ENCODE measurements around the gene CDKN2D.

DNA sequence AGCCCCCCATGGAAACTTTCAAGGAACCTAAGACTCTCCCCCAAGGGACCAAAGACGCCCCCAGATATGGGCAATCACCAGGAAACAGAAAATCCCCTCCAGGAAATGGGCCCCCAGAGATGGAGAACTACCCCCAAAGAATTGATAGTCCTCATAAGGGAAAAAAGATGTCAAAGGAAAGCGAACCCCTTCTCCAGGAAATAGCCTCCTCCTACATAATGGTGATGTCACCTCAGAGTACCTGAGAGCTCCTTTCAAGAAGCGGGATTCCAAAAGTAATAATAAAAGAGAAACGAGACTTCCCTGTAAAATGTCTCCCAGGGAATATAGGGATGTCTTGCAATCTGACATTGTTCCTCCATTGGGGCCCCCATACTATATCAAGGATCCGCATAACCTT is 1.1 kb downstream of the CDKN2D start:
- TF ChIP-seq, protein P1, sequence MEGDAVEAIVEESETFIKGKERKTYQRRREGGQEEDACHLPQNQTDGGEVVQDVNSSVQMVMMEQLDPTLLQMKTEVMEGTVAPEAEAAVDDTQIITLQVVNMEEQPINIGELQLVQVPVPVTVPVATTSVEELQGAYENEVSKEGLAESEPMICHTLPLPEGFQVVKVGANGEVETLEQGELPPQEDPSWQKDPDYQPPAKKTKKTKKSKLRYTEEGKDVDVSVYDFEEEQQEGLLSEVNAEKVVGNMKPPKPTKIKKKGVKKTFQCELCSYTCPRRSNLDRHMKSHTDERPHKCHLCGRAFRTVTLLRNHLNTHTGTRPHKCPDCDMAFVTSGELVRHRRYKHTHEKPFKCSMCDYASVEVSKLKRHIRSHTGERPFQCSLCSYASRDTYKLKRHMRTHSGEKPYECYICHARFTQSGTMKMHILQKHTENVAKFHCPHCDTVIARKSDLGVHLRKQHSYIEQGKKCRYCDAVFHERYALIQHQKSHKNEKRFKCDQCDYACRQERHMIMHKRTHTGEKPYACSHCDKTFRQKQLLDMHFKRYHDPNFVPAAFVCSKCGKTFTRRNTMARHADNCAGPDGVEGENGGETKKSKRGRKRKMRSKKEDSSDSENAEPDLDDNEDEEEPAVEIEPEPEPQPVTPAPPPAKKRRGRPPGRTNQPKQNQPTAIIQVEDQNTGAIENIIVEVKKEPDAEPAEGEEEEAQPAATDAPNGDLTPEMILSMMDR (IDR thresholded peaks at IDR 0.05; ENCODE audit: low read length): no peak
- no peak for TF ChIP-seq EZH2 (IDR thresholded peaks at IDR 0.05; ENCODE audit: borderline replicate concordance, low read length)
